HG02588 (cell line): Measurements from ENCODE around the gene PLOD1.
"Not testable (repeated sequence)": the region's sequence is repeated elsewhere in the genome, so short reads cannot be mapped to it uniquely, and the experiment has no call there.

Source experiments
- ATAC-seq: cut with Tn5 transposase; IDR thresholded peaks from one replicate; pipeline ENCODE4 v1.9.1; 2021; ENCODE audit warnings: mild to moderate bottlenecking, moderate library complexity; ENCODE audit not compliant: unreplicated experiment

The PLOD1 gene

GRCh38 chr1:12001996-12002493, 67.5 kb downstream of the PLOD1 start:
- no peak for ATAC-seq

- no peak for ATAC-seq
Measured at GRCh38 chr1:12003762-12004161, 69.2 kb downstream of the PLOD1 start.

- no peak for ATAC-seq
Measured at GRCh38 chr1:12005488-12006166, 71.1 kb downstream of the PLOD1 start.

GRCh38 chr1:12006167-12006921, 71.8 kb downstream of the PLOD1 start:
- ATAC-seq: no peak

- ATAC-seq: no peak
Measured at GRCh38 chr1:12007204-12007603, 72.7 kb downstream of the PLOD1 start.

GRCh38 chr1:12008355-12008754, 73.8 kb downstream of the PLOD1 start:
- ATAC-seq: not testable (repeated sequence)

- ATAC-seq: no peak
Measured at GRCh38 chr1:12009318-12009947, 74.9 kb downstream of the PLOD1 start.

- no peak for ATAC-seq
Measured at GRCh38 chr1:12010746-12011570, 76.4 kb downstream of the PLOD1 start.

GRCh38 chr1:12011998-12012397, 77.5 kb downstream of the PLOD1 start:
- no peak for ATAC-seq

- ATAC-seq: no peak
Measured at GRCh38 chr1:12012560-12013316, 78.2 kb downstream of the PLOD1 start.

- ATAC-seq: no peak
Measured at GRCh38 chr1:12014141-12014991, 79.8 kb downstream of the PLOD1 start.

- ATAC-seq: no peak
Measured at GRCh38 chr1:12015001-12015491, 80.5 kb downstream of the PLOD1 start.

GRCh38 chr1:12015499-12015898, 81.0 kb downstream of the PLOD1 start:
- ATAC-seq: no peak

GRCh38 chr1:12016182-12016581, 81.7 kb downstream of the PLOD1 start:
- ATAC-seq: no peak

GRCh38 chr1:12019858-12020509, 85.5 kb downstream of the PLOD1 start:
- ATAC-seq: no peak

GRCh38 chr1:12021616-12022015, 87.1 kb downstream of the PLOD1 start:
- no peak for ATAC-seq

- ATAC-seq: no peak
Measured at GRCh38 chr1:12022036-12022435, 87.5 kb downstream of the PLOD1 start.
